ENCODE results near the gene SDK2. TPM values are rescaled to one million over a fixed set of nuclear protein-coding genes. Genes with fewer than 3 reads are reported as not detected.

The SDK2 gene
- total and polyA plus RNA-seq, 2 of the 4 experiments (the other 2 are of a cell fraction): under 0.01 to 0.03 TPM

DNA sequence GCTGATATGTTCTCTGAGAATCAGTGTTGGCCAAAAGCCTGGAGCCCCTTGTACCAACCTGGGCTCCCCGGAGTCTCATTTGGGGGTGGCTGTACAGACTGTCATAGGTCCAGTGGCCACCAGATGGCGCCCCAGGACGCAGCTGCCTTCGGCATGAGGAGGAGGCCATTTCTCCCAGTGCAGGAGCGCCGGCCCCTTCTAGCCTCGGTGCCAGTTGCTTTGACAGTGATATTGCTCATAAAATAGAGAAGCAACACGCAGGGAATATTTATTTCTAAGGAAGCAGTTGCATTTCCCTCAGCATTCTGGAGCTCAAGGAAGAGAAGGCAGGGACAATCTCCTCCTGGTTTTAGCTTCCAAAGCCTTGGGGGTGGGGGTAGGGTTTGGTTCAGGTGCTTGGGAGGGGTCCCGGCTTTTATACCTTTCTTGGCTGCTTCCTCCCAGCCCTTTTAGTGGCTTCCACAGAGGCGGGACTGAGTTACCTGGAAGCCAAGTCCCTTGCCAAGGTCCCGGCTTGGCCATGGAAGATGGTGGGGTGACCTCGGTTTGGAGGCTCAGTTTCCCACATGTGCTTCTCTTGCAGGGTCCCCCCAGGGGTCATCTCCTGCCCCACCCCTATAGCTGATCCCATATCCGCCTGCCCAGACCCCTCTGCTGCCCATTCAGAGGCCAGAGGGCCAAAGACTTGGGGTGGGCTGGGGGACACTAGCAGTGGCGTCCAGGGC lies 214.6 kb downstream of the SDK2 start (continued):
- TF ChIP-seq, protein P1, sequence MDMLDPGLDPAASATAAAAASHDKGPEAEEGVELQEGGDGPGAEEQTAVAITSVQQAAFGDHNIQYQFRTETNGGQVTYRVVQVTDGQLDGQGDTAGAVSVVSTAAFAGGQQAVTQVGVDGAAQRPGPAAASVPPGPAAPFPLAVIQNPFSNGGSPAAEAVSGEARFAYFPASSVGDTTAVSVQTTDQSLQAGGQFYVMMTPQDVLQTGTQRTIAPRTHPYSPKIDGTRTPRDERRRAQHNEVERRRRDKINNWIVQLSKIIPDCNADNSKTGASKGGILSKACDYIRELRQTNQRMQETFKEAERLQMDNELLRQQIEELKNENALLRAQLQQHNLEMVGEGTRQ (IDR thresholded peaks at IDR 0.05; ENCODE audit: low read depth, low read length): no peak

DNA sequence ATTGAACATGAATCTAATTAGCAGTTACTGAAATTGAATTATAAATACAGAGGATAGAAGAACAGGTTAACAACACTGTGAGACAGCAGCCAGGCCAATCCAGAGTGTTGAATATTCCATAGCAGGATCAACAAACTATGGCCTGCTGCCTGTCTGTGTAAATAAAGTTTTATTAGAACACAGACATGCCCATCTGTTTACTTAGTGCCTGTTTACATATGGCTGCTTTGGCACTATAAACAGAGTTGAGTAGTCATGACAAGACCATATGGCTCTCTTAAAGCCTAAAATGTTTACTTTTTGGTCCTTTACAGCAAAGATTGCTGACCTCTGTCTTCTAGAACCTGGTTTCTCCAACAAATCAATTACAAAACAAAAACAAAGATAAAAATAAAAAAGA lies 217.0 kb downstream of the SDK2 start:
- in situ Hi-C loops (cut with MboI; ENCODE audit: low sequenced_read_pairs) (loop anchor here (25.0 kb wide), 1 partner anchor 285 kb away; no protein-coding TSS in a partner anchor), intact Hi-C loops (cut with micrococcal nuclease) (no loop called here), dilution Hi-C loops (cut with HindIII; ENCODE audit: low sequenced_read_pairs, unreplicated experiment) (no loop called here)
- ChIA-PET POLR2A (ENCODE audit: unreplicated experiment) (no interaction called here), CTCF (interaction anchor here (0.5 to 1.1 kb wide), 2 partner anchors 22 to 772 kb away, joined by 3 read pairs; no protein-coding TSS in a partner anchor)
- Histone ChIP-seq H2AFZ (replicated peaks; ENCODE audit: low read length, poor library complexity) (no peak overlapping the region), H4K91ac (ENCODE audit: insufficient read depth, low read depth, low read length) (no peak overlapping the region), H4K8ac (ENCODE audit: low read depth in 2 of 2, low read length in 2 of 2) (no peak overlapping the region), H3K56ac (ENCODE audit: extremely low read depth, insufficient read depth, low read length) (no peak overlapping the region), H3K4me2 (ENCODE audit: low read depth, low read length) (no peak overlapping the region), H3K4ac (ENCODE audit: low read depth, low read length) (no peak overlapping the region), H3K9ac (ENCODE audit: low read depth, low read length) (no peak overlapping the region), H2BK15ac (ENCODE audit: low read depth, low read length) (no peak overlapping the region), H3K27me3 (ENCODE audit: control insufficient read depth, insufficient read depth, low read length) (no peaks in the 10 kb centered on the region; the same call in 1 of the 2 replicates), H2AK5ac (ENCODE audit: low read depth, low read length) (no peak overlapping the region), H3K14ac (replicated peaks; ENCODE audit: low read depth, low read length) (no peak overlapping the region), H2BK5ac (ENCODE audit: low read depth, low read length, poor library complexity, severe bottlenecking) (no peak overlapping the region), H3K36me3 (ENCODE audit: control insufficient read depth, insufficient read depth, low read length) (no peaks in the 10 kb centered on the region), H4K20me1 (ENCODE audit: insufficient read depth, low read length) (no peaks in the 10 kb centered on the region), H3K9me1 (ENCODE audit: insufficient read depth, low read length) (no peaks in the 10 kb centered on the region), H2AK9ac (replicated peaks; ENCODE audit: low read depth, low read length, poor library complexity) (no peak overlapping the region), H3K23ac (ENCODE audit: low read depth, low read length) (no peak overlapping the region), H3K4me1 (ENCODE audit: control insufficient read depth, insufficient read depth, low read length) (no peaks in the 10 kb centered on the region), H3K4me3 (ENCODE audit: insufficient read depth, low read depth, low read length) (no peak overlapping the region), H3K79me1 (ENCODE audit: low read depth in 1 of 2, low read length in 2 of 2) (no peaks in the 10 kb centered on the region), H4K5ac (ENCODE audit: low read depth, low read length) (no peak overlapping the region), H2BK20ac (ENCODE audit: low read depth, low read length) (no peak overlapping the region), H3K9me3 (ENCODE audit: control insufficient read depth, insufficient read depth, low read length) (no peaks in the 10 kb centered on the region), H3K18ac (ENCODE audit: low read depth, low read length) (no peak overlapping the region), H2BK120ac (ENCODE audit: low read depth, low read length) (no peak overlapping the region), H3K27ac (ENCODE audit: insufficient read depth, low read length) (no peak overlapping the region)
- DNase-seq (no peak), ATAC-seq (ENCODE audit: low read depth) (no peak)
- no TSS peak for BruUV-seq (replicated peaks)
- TF ChIP-seq MXI1 (IDR thresholded peaks at IDR 0.05; ENCODE audit: borderline replicate concordance, low read depth, low read length) (no peak), RCOR1 (IDR thresholded peaks at IDR 0.05; ENCODE audit: insufficient replicate concordance, low read length) (no peak), ELK1 (IDR thresholded peaks at IDR 0.05; ENCODE audit: borderline replicate concordance, low read depth, low read length) (no peak), RAD21 (IDR thresholded peaks at IDR 0.05; ENCODE audit: low read length) (no peak), CEBPB (IDR thresholded peaks at IDR 0.05; ENCODE audit: low read depth, low read length) (no peak), CHD1 (IDR thresholded peaks at IDR 0.05; ENCODE audit: low read depth, low read length) (no peak), SMC3 (IDR thresholded peaks at IDR 0.05; ENCODE audit: low read depth, low read length) (no peak), NFE2L2 (IDR thresholded peaks at IDR 0.05; ENCODE audit: low read depth, low read length) (no peak), MAZ (IDR thresholded peaks at IDR 0.05; ENCODE audit: borderline replicate concordance, low read depth, low read length) (no peak), BHLHE40 (IDR thresholded peaks at IDR 0.05; ENCODE audit: low read depth, low read length) (no peak), MAFK (IDR thresholded peaks at IDR 0.05; ENCODE audit: low read depth, low read length) (no peak), POLR2A (IDR thresholded peaks at IDR 0.05; ENCODE audit: low read depth, low read length) (no peak), RFX5 (IDR thresholded peaks at IDR 0.05; ENCODE audit: low read depth, low read length) (no peak)
